ENCODE measurements around the gene OR52I1. TPM values are rescaled to one million over a fixed set of nuclear protein-coding genes. Genes with fewer than 3 reads are reported as not detected.

Gene OR52I1
- total RNA-seq, 2 experiments from 2014 or later = not detected

GRCh38 chr11:4559527-4560440 is 34.1 kb upstream of the OR52I1 start:
- intact Hi-C loops (cut with micrococcal nuclease) = no loop called here
- no peak for TF ChIP-seq CTCF (IDR thresholded peaks at IDR 0.05)
- ChIA-PET POLR2A (no interaction called here), CTCF (interaction anchor here (1.0 kb wide), 1 partner anchor 20 kb away, joined by 3 read pairs; no protein-coding TSS in a partner anchor)
- H3K9me3 Mint-ChIP-seq = peaks cover 7% of the 10 kb centered on the region
- peaks cover 26% of the 10 kb centered on the region for H3K27me3 Mint-ChIP-seq
- no peaks in the 10 kb centered on the region for H3K36me3 Mint-ChIP-seq (ENCODE audit: low read depth)
- H3K4me3 Mint-ChIP-seq = no peak overlapping the region
- no peak for DNase-seq
- ATAC-seq = no peak
- H3K4me1 Mint-ChIP-seq (ENCODE audit: low read depth) = no peaks in the 10 kb centered on the region
- H3K27ac Mint-ChIP-seq = no peak overlapping the region

- CTCF ChIA-PET = interaction anchor here (1.3 kb wide), 1 partner anchor 9 kb away, joined by 3 read pairs; no protein-coding TSS in a partner anchor
These were observed 33.4 kb upstream of the OR52I1 start for GRCh38 chr11:4560467-4560866.

GRCh38 chr11:4565371-4565770 is 28.5 kb upstream of the OR52I1 start:
- Mint-ChIP-seq H3K27ac (no peak overlapping the region), H3K36me3 (ENCODE audit: low read depth) (no peaks in the 10 kb centered on the region), H3K27me3 (peaks cover 25% of the 10 kb centered on the region), H3K4me1 (ENCODE audit: low read depth) (no peaks in the 10 kb centered on the region), H3K9me3 (peaks cover 7% of the 10 kb centered on the region), H3K4me3 (no peak overlapping the region)
- POLR2A ChIA-PET = no interaction called here
- DNase-seq (no peak), ATAC-seq (no peak)
- intact Hi-C loops (cut with micrococcal nuclease) = no loop called here
- CTCF ChIA-PET = interaction anchor here (1.2 kb wide), 1 partner anchor 26 kb away, joined by 4 read pairs; no protein-coding TSS in a partner anchor
- TF ChIP-seq CTCF (IDR thresholded peaks at IDR 0.05) = no peak

More at GRCh38 chr11:4560467-4560866, 33.4 kb upstream of the OR52I1 start:
- no peak overlapping the region for H3K27ac Mint-ChIP-seq
- DNase-seq (no peak), ATAC-seq (no peak)
- H3K4me3 Mint-ChIP-seq = no peak overlapping the region
- POLR2A ChIA-PET = no interaction called here
- intact Hi-C loops (cut with micrococcal nuclease) = no loop called here
- no peak for TF ChIP-seq CTCF (IDR thresholded peaks at IDR 0.05)
- H3K4me1 Mint-ChIP-seq (ENCODE audit: low read depth) = no peaks in the 10 kb centered on the region
- peaks cover 28% of the 10 kb centered on the region for H3K27me3 Mint-ChIP-seq
- no peaks in the 10 kb centered on the region for H3K36me3 Mint-ChIP-seq (ENCODE audit: low read depth)
- H3K9me3 Mint-ChIP-seq = peaks cover 7% of the 10 kb centered on the region

GRCh38 chr11:4569075-4569474 is 24.8 kb upstream of the OR52I1 start:
- Mint-ChIP-seq H3K4me1 (ENCODE audit: low read depth) (no peaks in the 10 kb centered on the region), H3K4me3 (no peak overlapping the region), H3K27ac (no peak overlapping the region), H3K9me3 (peaks cover 4% of the 10 kb centered on the region), H3K27me3 (peaks cover 11% of the 10 kb centered on the region), H3K36me3 (ENCODE audit: low read depth) (no peaks in the 10 kb centered on the region)
- DNase-seq (no peak), ATAC-seq (no peak)
- ChIA-PET POLR2A (no interaction called here), CTCF (no interaction called here)
- intact Hi-C loops (cut with micrococcal nuclease) = no loop called here
- TF ChIP-seq CTCF (IDR thresholded peaks at IDR 0.05) = no peak

GRCh38 chr11:4576880-4577279 is 17.0 kb upstream of the OR52I1 start:
- ChIA-PET CTCF (interaction anchor here (1.4 kb wide), 1 partner anchor 390 kb away, joined by 3 read pairs; no protein-coding TSS in a partner anchor), POLR2A (no interaction called here)
- intact Hi-C loops (cut with micrococcal nuclease) = no loop called here
- Mint-ChIP-seq H3K4me1 (ENCODE audit: low read depth) (peaks cover 4% of the 10 kb centered on the region), H3K4me3 (no peak overlapping the region), H3K36me3 (ENCODE audit: low read depth) (no peaks in the 10 kb centered on the region), H3K27me3 (peaks cover 18% of the 10 kb centered on the region), H3K9me3 (no peaks in the 10 kb centered on the region), H3K27ac (no peak overlapping the region)
- DNase-seq (no peak), ATAC-seq (no peak)
- no peak for TF ChIP-seq CTCF (IDR thresholded peaks at IDR 0.05)

Data from activated CD8-positive, alpha-beta T cell treated with anti-CD3 and anti-CD28 coated beads for 36 hours (primary cell).